Small intestine (tissue), 7 donors: ENCODE data around the gene MTSS2. TPM values are rescaled to one million over a fixed set of nuclear protein-coding genes. Genes with fewer than 3 reads are reported as not detected.

Experiments
- DNase-seq, 2 donors: peaks; one replicate each; pipeline versions ENCODE4 v3.0.0 to v3.0.0-alpha.2; 2013
- FAIRE-seq: peaks from 2 replicates; lab custom pipeline; 2012; peaks lifted over from hg19 to GRCh38; lab: Jason Lieb, UNC
- H3K27ac ChIP-seq, 3 donors: one replicate each; pipeline ENCODE4 v1.5.1; 2013; ENCODE audit warnings: low read length in 2 of 3, mild to moderate bottlenecking in 2 of 3, control low read depth in 1 of 3, inconsistent platforms in 1 of 3, low read depth in 1 of 3, moderate library complexity in 1 of 3
- H3K27me3 ChIP-seq, 3 donors: one replicate each; pipeline ENCODE4 v1.6.1; 2013; ENCODE audit warnings: low read length in 3 of 3, inconsistent platforms in 1 of 3; ENCODE audit not compliant: control insufficient read depth in 3 of 3, insufficient read depth in 3 of 3
- H3K36me3 ChIP-seq, 3 donors: one replicate each; pipeline ENCODE4 v1.6.1; 2013; ENCODE audit warnings: low read length in 3 of 3, inconsistent platforms in 1 of 3, low read depth in 1 of 3, mild to moderate bottlenecking in 1 of 3, moderate library complexity in 1 of 3; ENCODE audit not compliant: control insufficient read depth in 3 of 3, insufficient read depth in 2 of 3
- H3K4me1 ChIP-seq, 3 donors: one replicate each; pipeline ENCODE4 v1.6.1; 2013; ENCODE audit warnings: low read length in 2 of 3, inconsistent platforms in 1 of 3, low read depth in 1 of 3, mild to moderate bottlenecking in 1 of 3, moderate library complexity in 1 of 3; ENCODE audit not compliant: control insufficient read depth in 3 of 3, insufficient read depth in 2 of 3
- H3K4me3 ChIP-seq, 3 donors: one replicate each; pipeline ENCODE4 v1.5.1; 2013; ENCODE audit warnings: low read length in 3 of 3, control low read depth in 1 of 3, inconsistent platforms in 1 of 3, low read depth in 1 of 3, mild to moderate bottlenecking in 1 of 3, moderate library complexity in 1 of 3
- H3K9me3 ChIP-seq, 2 donors: one replicate each; pipeline ENCODE4 v1.6.1; 2013; ENCODE audit warnings: low read depth in 1 of 2, low read length in 1 of 2; ENCODE audit not compliant: control insufficient read depth in 2 of 2, insufficient read depth in 1 of 2
- WGBS, 3 donors: extraction: QIAGEN DNeasy Blood & Tissue Kit; methylation state at CpG; one replicate each; pipeline ENCODE4 v1.1.7; 2013; 5-methylcytosine and 5-hydroxymethylcytosine counted together
- polyA plus RNA-seq, 4 donors: library from polyadenylated mRNA; stranded (reverse) in 3 of 4; unstranded in 1 of 4; fragments of 200-250 nt in 3 of 4; fragments of 120-200 nt in 1 of 4; gene quantifications; one replicate each; pipeline versions ENCODE4 v1.2.1 to v1.2.3, GENCODE V29; 2013
- donor health status: healthy with polysubstance abuse.
- donor health status: control.
- donor health status: control.
- donor health status: Bipolar disorder and iron deficiency.
- donor health status: healthy.

Gene MTSS2
- polyA plus RNA-seq, 4 donors: 2.9 to 15.2 (median 11.0) TPM

- Histone ChIP-seq H3K27ac (peak overlapping the region in 2 of 3 donors; percentile 4 to 26), H3K4me1 (peaks cover 0 to 48% (median 5%) of the 10 kb centered on the region in 3 donors), H3K4me3 (no peak overlapping the region), H3K36me3 (peaks cover 0 to 81% (median 2%) of the 10 kb centered on the region in 3 donors), H3K9me3 (no peaks in the 10 kb centered on the region), H3K27me3 (no peaks in the 10 kb centered on the region)
- peak in 1 of 2 donors; percentile 38 for DNase-seq
- 65 to 67% (median 65%) methylated on average over 14 of the region's 14 CpGs for WGBS, 3 donors
- FAIRE-seq: no peak
Measured at GRCh38 chr16:70697594-70698170, 11.8 kb upstream of the MTSS2 start.

- no peaks in the 10 kb centered on the region for H3K27me3 ChIP-seq
- no peak overlapping the region for H3K4me3 ChIP-seq
- peaks cover 0 to 55% (median 5%) of the 10 kb centered on the region in 3 donors for H3K4me1 ChIP-seq
- FAIRE-seq (no peak), DNase-seq (peak; percentile 56 to 87)
- H3K9me3 ChIP-seq: no peaks in the 10 kb centered on the region
- WGBS, 3 donors: 29 to 52% (median 41%) methylated on average over 18 to 19 of the region's 19 CpGs
- peak overlapping the region in 2 of 3 donors; percentile 4 to 26 for H3K27ac ChIP-seq
- peaks cover 0 to 80% (median 2%) of the 10 kb centered on the region in 3 donors for H3K36me3 ChIP-seq
Measured at GRCh38 chr16:70696952-70697593, 11.2 kb upstream of the MTSS2 start.

- no peak for FAIRE-seq
- Histone ChIP-seq H3K27ac (no peak overlapping the region), H3K4me3 (no peak overlapping the region), H3K4me1 (peaks cover 0 to 60% (median 5%) of the 10 kb centered on the region in 3 donors), H3K36me3 (peaks cover 0 to 83% (median 2%) of the 10 kb centered on the region in 3 donors), H3K27me3 (no peaks in the 10 kb centered on the region), H3K9me3 (no peaks in the 10 kb centered on the region)
- no peak for DNase-seq
- WGBS, 3 donors: 91 to 100% (median 97%) methylated on average over 8 of the region's 8 CpGs
Measured at GRCh38 chr16:70696355-70696754, 10.5 kb upstream of the MTSS2 start.

- Histone ChIP-seq H3K4me1 (peaks cover 0 to 63% (median 5%) of the 10 kb centered on the region in 3 donors), H3K4me3 (no peak overlapping the region), H3K9me3 (no peaks in the 10 kb centered on the region), H3K27me3 (no peaks in the 10 kb centered on the region), H3K27ac (peak overlapping the region in 1 of 3 donors; percentile 73), H3K36me3 (peaks cover 0 to 85% (median 2%) of the 10 kb centered on the region in 3 donors)
- DNase-seq (peak; percentile 69 to 78), FAIRE-seq (no peak)
- WGBS, 3 donors: 34 to 45% (median 40%) methylated on average over 14 of the region's 14 CpGs
Measured at GRCh38 chr16:70695331-70696070, 9.6 kb upstream of the MTSS2 start.

GRCh38 chr16:70694868-70695218, 9.0 kb upstream of the MTSS2 start:
- H3K4me3 ChIP-seq: no peak overlapping the region
- peak overlapping the region in 2 of 3 donors; percentile 55 to 85 for H3K27ac ChIP-seq
- no peak for DNase-seq
- 80 to 98% (median 87%) methylated on average over 3 to 4 of the region's 4 CpGs for WGBS, 3 donors
- FAIRE-seq: no peak
- H3K9me3 ChIP-seq: no peaks in the 10 kb centered on the region
- peaks cover 0 to 84% (median 2%) of the 10 kb centered on the region in 3 donors for H3K36me3 ChIP-seq
- H3K27me3 ChIP-seq: no peaks in the 10 kb centered on the region
- H3K4me1 ChIP-seq: peaks cover 0 to 69% (median 5%) of the 10 kb centered on the region in 3 donors

- no peaks in the 10 kb centered on the region for H3K9me3 ChIP-seq
- peak overlapping the region in 2 of 3 donors; percentile 55 to 85 for H3K27ac ChIP-seq
- no peaks in the 10 kb centered on the region for H3K27me3 ChIP-seq
- DNase-seq (no peak), FAIRE-seq (no peak)
- 77 to 88% (median 80%) methylated on average over 17 of the region's 17 CpGs for WGBS, 3 donors
- peaks cover 0 to 74% (median 5%) of the 10 kb centered on the region in 3 donors for H3K4me1 ChIP-seq
- peaks cover 0 to 84% (median 2%) of the 10 kb centered on the region in 3 donors for H3K36me3 ChIP-seq
- no peak overlapping the region for H3K4me3 ChIP-seq
Measured at GRCh38 chr16:70694088-70694867, 8.4 kb upstream of the MTSS2 start.

- H3K27me3 ChIP-seq: no peaks in the 10 kb centered on the region
- H3K27ac ChIP-seq: peak overlapping the region in 2 of 3 donors; percentile 82 to 85
- whole genome bisulfite sequencing, 3 donors: 81 to 86% (median 82%) methylated on average over 28 to 29 of the region's 29 CpGs
- no peak overlapping the region for H3K4me3 ChIP-seq
- FAIRE-seq: no peak
- no peak for DNase-seq
- H3K4me1 ChIP-seq: peaks cover 0 to 81% (median 5%) of the 10 kb centered on the region in 3 donors
- no peaks in the 10 kb centered on the region for H3K9me3 ChIP-seq
- peaks cover 0 to 80% (median 2%) of the 10 kb centered on the region in 3 donors for H3K36me3 ChIP-seq
Measured at GRCh38 chr16:70692873-70693671, 7.2 kb upstream of the MTSS2 start.
